ENCODE data around the gene STIM1.
"Not testable (repeated sequence)": the region's sequence is repeated elsewhere in the genome, so short reads cannot be mapped to it uniquely, and the experiment has no call there.

The STIM1 gene

DNA sequence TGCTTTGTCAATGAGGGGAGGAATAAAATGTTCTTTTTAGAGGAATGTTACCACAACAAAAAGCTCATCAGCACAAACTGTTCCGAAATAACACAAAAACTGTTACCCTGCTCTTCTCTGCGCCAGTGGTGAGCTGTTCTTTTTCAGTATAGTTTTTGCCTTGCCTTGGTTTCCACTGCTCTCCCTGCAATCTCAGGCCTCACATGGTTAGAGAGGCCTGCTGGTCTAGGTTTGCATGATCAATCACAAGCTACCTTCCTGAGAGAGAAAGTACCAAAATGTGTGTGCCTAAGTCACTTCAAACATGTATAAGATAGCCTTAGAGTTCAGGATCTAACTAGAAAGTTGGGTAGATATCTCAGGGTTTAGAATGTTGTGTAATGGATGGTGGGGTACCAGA, 114.6 kb downstream of the STIM1 start:
- in situ Hi-C loops (cut with HindIII; ENCODE audit: low sequenced_read_pairs), result no loop called here

DNA sequence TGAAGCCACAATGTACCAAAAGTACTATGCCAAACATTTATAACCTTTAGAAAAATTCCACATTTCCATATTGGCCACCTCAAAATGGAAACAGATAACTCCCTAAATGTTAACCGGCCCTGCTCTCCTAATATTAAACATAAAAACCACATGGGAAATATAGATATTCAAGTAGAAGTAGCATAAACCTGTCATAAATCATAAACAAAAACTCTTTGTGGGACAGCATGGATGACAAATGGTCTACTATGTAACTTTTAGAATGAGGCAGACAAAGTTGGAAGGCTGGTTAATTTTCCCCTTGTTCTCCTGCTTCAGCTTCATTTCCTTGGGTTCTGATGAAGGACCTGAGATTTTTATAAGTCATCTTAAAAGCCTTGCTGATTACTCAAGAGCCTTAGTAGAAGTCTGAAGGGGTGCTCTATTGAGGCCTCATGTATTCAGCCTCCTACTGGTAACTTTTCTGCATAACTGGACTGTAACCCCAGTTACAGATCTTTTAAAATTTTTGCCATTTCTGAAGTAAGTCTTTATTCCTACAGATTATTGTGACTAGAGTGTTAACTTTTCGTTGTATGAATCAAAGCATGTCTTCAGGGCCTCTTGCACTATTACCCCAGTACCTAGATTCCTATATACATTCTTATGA, 116.4 kb downstream of the STIM1 start:
- in situ Hi-C loops (cut with HindIII; ENCODE audit: low sequenced_read_pairs), result no loop called here

DNA sequence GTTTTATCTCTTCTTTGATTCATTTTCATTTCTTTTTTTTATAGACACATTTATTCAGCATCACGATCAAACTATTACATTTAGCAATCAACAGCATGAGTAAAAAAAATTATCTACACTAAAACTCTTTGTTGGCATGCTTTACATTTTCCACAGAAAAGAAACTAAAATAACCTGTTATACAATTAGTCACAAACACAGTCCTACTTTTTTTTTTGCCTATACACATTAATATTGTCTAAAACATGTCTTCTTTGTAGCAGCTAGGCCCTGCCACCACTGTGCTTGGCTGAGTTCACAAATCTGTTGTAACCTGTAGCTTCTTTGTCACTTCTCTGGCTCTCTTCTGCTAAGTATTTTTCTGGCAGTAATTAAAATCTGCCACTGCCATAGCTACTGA, 117.0 kb downstream of the STIM1 start:
- in situ Hi-C loops (cut with HindIII; ENCODE audit: low sequenced_read_pairs), result no loop called here

DNA sequence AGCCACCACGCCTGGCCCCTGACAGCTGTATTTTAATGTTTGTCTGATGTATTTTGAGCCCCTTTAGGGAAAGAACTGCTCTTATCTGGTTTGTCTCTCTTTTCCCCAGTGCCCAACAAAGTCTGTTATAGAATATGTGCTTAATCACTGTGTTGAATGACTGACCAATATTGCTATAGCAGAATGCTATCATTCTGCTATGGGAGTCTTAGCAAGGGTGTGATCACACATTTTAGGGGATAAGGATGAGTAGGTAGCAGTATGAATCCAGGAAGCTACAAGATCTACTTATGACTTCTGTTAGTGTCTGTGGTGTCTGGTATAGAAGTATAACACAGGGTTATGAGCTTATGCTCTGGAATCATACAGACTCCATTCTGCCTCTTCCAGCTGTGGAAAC, 121.6 kb downstream of the STIM1 start:
- in situ Hi-C loops (cut with HindIII; ENCODE audit: low sequenced_read_pairs), result no loop called here

DNA sequence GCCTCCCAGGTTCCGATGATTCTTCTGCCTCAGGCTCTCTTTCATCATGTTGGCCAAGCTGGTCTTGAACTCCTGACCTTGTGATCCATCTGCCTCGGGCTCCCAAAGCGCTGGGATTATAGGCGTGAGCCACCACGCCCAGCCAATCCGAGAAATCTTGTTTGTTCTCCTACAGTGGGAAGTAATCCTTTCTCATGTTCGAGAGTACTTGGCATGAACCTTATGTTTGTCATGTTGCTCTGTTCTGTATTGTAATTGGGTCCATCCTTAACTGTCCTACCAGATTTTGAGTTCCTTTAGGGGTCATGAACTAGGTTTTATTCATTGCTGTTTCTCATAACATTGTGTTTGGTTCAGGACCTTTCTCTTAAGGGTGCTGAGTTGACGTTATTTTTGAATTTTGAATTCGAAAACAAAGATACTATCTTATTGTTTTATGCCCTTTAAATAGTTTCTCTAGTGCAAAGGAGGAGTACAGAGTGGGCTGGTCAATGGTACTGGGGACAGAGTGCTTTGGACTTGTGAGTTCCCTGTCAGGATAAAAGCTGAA, 125.7 kb downstream of the STIM1 start:
- in situ Hi-C loops (cut with HindIII; ENCODE audit: low sequenced_read_pairs), result no loop called here

DNA sequence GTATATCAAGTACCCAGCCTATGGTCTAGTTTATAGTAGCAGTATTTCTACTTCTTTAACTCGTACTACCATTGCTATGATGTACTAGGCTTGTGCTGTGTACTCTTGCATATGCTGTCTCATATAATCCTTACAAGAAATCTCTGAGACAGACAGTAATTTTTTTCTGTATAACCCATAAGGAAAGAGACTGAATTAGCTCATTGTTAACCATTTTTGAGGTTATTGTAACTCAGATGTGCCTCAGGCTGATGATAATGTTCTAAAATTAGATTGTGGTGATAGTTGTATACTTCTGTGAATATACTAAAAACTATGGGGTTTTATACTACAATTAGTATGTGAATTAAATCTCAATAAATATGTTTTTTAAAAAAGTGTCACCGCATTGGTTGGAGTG, 127.0 kb downstream of the STIM1 start:
- in situ Hi-C loops (cut with HindIII; ENCODE audit: low sequenced_read_pairs), result no loop called here

DNA sequence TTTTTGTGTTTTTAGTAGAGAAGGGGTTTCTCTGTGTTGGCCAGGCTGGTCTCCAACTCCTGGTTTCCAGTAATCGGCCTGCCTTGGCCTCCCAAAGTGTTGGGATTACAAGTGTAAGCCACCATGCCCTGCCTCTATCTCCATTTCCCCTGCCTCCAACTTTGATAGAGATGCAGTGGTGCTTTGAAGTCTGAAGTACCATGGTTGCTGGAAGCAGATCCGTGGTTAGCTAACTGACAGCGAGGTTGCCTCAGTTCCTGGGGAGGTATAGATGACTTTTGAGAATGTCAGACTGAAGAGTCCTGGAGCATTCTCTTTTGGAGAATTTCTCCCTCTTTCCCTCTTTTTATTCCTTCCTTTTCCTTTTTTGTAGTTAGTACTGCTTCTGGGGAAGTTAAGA, 127.6 kb downstream of the STIM1 start:
- in situ Hi-C loops (cut with HindIII; ENCODE audit: low sequenced_read_pairs), result no loop called here

DNA sequence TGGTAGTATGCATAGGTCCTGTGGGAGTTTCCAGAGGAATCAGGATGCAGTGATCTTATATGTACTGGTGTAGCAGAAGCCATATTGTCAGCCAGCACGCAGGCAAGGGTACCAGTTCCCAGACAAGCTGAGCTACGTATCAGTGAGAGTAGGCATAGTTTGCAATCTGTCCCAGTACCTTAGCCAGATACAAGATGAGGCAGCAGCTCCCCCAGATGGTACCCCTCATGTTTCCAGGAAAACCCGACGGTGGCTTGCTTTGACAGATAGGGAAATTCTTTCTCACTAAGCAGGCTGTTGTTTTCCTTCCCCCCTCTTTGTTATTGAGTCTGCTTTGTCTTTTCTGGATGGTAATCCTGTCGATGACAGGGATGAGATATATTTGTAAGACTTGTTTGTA, 129.4 kb downstream of the STIM1 start:
- in situ Hi-C loops (cut with HindIII; ENCODE audit: low sequenced_read_pairs), result no loop called here

DNA sequence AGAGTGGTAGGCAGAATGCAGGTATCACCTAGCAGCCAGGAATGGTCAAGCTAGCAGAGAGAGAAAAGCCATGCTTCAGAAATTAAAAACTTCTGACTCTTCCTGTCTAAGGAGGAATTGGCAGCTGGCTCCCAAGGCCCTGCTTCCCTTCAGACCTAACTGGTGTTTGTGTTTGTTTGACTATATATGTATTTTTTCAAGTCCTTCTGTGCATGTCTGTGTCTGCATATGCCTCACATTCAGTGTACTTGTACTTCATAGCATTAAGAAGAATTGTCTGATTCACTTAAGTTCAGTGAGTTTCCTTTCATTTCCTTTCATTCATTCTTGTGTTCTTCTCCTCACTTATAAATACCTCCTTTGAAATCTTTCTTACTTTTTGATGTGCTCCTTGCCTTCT, 130.2 kb downstream of the STIM1 start:
- in situ Hi-C loops (cut with HindIII; ENCODE audit: low sequenced_read_pairs), result no loop called here

DNA sequence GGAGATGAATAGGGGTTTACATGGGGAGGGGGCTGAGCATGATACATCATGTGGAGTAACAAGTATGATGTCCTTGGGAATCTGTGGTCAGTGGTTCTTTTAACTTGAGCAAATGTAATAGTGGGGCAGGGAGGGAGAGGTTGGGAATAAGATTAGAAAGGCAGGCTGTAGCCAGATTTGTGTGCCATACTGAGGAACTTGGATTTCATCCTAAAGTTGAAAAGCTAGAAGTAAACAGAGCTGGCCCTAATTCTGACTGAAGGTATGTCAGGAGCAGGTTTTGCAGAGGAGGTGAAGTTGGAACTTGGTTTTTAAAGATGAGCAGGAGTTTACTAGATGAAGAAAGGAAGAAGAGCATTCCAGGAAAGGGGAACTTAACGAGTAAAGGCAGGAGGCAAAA, 130.8 kb downstream of the STIM1 start:
- in situ Hi-C loops (cut with HindIII; ENCODE audit: low sequenced_read_pairs), result no loop called here

DNA sequence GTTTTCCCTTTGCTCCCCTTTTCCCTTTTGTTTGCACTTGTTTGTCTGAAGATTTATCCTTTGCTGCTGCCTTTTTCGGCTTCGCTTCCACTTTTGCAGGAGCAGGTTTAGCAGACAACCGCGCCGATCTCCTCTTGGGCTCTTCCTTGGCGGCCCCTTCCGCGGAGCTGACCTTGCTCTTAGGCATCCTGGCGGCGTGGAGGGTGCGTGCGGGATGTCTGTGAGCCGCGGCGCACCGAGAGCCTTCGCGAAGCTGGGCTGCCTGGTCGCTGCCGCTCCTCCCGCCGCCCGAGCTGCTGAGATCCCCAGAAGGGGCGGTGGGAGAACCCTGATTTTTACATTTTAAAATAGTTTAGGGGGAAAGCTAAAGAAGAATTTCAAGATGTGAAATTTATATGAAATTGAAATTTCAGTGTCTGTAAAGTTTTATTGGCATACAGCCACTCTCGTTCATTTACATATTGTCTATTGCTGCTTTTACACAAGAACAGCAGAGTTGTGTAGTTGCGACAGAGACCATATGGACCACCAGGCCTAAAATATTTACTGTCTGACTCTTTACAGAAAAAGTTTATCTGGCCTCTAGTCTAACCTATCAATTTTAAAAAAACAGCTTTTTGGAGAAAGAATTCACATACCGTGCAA, 133.9 kb downstream of the STIM1 start:
- in situ Hi-C loops (cut with HindIII; ENCODE audit: low sequenced_read_pairs), result no loop called here

DNA sequence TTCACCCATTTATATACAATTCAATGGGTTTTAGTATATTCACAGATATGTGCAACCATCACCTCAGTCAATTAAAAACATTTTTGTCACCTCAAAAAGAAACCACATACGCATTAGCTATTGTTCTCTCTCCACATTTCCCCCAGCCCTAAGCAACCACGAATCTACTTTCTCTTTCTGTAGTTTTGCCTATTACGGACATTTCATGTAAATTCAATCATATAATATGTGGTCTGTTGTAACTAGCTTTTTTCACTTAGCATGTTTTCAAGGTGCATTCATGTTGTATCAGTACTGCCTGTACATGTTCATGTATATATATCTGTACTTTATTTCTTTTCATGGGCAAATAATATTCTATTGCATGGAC, 134.4 kb downstream of the STIM1 start:
- in situ Hi-C loops (cut with HindIII; ENCODE audit: low sequenced_read_pairs), result no loop called here

DNA sequence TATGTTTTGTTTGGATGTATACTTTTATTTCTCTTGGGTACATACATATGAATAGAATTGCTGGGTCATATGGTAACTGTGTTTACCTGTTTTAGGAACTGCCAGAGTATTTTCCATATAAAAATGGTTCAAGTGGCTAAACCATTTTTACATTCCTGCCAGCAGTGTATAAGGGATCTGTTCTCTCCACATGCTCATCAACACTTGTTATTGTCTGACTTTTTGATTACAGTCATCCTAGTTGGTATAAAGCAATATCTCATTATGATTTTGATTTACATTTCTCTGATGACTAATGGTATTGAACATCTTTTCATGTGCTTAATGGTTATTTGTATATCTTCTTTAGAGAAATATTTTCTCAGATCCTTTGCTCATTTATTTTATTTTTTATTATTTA, 134.9 kb downstream of the STIM1 start:
- in situ Hi-C loops (cut with HindIII; ENCODE audit: low sequenced_read_pairs), result no loop called here

DNA sequence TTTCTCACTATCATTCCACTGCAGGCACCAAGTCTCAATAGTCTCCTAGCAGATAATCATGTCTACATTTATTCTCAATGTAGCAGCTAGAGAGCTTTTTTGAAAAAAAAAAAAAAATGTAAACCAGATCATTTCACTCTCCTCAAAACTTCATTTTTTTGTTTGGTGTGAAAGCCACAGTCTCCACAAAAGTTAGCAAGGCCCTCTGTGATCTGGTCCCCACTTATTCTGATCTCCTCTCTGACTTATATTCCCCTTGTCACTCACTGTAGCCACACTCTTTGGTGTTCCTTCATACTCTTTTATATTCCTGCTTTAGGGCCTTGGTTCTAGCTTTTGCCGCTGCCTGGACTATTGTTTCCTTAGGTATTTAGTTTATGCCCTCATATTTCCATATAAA, 137.5 kb downstream of the STIM1 start:
- in situ Hi-C loops (cut with HindIII; ENCODE audit: low sequenced_read_pairs), result no loop called here

DNA sequence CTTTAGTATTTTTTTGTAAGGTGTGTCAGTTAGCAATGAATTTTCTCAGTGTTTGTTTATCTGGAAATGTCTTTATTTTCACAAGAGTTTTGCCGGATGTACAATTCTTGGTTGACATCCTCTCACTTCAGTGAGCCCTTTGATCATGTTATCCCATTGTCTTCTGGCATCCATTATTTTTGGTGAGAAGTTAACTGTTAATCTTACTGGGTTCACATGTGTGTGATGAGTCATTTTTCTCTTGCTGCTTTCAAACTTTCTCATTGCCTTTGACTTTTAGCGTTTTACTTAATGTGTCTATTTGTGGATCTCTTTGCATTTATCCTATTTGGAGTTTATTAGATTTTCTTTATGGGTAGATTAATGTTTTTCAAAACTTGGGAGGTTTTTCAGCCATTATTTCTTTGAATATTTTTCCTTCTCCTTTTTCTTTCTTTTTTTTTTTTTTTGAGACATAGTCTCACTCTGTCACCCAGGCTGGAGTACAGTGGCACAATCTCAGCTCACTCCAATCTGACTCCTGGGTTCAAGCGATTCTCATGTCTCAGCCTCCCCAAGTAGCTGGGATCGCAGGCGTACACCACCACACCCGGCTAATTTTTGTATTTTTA, 138.7 kb downstream of the STIM1 start:
- in situ Hi-C loops (cut with HindIII; ENCODE audit: low sequenced_read_pairs), result no loop called here

DNA sequence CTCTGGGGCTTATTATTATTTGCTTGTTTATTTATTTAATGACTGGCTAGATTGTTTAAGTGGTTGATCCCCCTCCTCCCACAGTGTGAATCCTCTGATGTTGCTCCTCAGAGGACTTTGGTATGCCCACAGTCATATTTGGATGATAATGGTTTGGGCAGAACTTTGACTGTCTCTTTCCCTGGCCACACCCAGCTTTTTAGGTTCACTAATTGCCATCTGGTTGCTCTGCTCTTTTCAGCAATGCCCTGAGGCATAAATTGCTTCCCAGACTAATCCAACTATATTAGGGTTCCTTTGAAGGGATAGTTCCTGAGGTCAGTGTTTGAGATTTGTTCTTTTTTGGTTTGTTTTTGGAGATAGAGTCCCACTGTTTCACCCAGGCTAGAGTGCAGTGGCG, 139.8 kb downstream of the STIM1 start:
- in situ Hi-C loops (cut with HindIII; ENCODE audit: low sequenced_read_pairs), result no loop called here

DNA sequence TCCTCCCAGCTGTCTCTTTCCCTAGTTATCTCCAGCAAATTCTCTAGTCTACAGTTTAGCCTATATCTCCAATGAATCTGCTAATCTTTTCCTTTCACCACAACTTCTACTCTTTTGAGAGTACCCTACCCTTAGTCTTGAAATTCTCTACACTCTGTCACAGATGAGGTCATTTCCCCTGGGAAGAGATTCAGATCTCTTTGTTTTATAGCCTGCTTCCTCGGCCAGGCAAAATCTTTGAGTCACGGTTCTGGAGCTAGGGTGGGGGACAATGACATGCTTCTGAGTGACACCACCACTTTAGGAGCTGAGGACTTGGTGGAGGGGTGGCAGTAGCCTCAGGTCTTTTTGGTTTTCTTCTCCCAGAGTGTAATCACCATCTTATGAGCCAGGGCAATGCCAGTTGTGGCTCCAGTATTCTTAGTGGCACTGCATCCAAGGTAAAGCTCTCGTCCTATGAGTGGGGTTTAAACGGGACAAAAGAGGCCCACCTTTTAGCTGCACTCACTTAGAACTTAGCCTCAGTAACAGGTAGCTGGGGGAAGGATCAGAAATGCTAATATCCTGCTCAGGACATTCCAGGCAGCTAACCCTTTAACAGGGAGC, 140.6 kb downstream of the STIM1 start:
- in situ Hi-C loops (cut with HindIII; ENCODE audit: low sequenced_read_pairs), result no loop called here

DNA sequence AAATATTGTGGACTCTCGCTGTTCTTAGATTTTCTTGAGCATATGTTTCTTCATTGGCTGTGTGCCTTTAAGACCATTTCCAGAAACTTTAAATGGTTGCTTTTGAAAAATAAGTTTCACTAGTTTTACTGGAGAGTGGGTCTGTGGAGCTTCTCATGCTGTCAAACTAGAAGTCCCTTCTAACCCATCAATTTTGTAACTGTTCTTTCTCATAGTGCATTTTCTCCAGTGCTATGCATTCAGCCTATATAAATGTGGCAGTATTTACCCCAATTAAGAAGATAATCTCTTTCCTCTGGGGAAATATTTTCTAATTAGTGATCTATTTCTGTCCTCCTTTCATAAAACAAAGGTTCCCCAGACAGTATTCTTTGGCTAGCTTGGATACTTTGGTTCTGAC, 141.2 kb downstream of the STIM1 start:
- in situ Hi-C loops (cut with HindIII; ENCODE audit: low sequenced_read_pairs), result no loop called here

DNA sequence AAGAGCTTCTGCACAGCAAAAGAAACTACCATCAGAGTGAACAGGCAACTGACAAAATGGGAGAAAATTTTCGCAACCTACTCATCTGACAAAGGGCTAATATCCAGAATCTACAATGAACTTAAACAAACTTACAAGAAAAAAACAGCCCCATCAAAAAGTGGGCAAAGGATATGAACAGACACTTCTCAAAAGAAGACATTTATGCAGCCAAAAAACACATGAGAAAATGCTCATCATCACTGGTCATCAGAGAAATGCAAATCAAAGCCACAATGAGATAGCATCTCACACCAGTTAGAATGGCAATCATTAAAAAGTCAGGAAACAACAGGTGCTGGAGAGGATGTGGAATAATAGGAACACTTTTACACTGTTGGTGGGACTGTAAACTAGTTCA, 149.3 kb downstream of the STIM1 start:
- in situ Hi-C loops (cut with HindIII; ENCODE audit: low sequenced_read_pairs), result not testable (repeated sequence)

DNA sequence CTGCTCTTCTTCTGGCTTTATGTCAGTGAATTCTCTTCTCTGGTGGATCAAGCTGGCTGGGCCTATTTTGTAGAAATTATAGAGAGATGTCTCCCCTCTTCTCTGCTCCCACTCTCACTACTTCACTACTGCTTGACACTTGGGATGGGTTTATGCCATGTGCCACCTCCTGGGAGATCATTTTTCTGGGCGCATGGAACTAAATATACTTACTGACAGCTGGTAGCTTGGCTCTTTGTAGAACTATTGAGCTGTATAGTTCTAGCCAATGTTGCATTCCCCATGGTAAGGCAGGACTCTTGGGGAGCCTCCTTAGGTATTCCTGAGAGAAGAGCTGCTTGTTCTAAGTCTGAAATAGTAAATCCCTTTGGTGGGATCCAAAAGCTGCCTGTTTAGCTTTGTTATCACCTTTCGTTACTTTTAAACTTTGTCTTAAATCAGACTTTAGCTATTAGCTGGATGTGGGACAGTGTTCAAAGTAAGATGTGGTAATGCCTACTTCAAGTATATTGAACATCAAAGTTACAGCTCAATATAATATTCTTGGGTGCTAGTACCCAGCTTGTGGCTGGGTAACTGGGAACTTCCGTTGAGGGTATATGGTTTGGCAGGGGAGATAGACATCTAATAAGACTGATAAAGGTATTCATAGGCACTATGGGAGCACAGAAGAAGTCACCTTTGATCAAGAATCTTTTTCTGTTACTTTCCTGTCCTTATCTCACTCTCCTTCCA, 151.6 kb downstream of the STIM1 start:
- in situ Hi-C loops (cut with HindIII; ENCODE audit: low sequenced_read_pairs), result no loop called here

DNA sequence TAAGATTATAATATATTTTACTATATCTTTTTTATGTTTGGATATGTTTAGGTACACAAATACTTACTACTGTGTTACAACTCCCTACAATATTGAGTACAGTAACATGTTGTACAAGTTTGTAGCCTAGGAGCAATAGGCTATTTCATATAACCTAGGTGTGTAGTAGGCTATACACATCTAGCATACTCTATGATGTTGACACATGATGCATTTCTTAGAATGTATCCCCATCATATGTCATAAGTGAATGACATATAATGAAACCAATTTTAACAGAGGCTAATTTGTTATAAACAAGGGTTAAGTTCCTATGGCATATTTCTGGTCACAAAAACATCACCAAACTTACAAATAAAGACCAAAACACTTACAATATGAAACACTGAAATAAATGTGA, 152.7 kb downstream of the STIM1 start:
- in situ Hi-C loops (cut with HindIII; ENCODE audit: low sequenced_read_pairs), result no loop called here
